Astrocyte (in vitro differentiated cells and primary cell): Measurements from ENCODE around the gene ADGRD2. TPM values are rescaled to one million over a fixed set of nuclear protein-coding genes. Genes with fewer than 3 reads are reported as not detected.

Experiments
- DNase-seq: peaks from one replicate; pipeline ENCODE4 v3.0.0-alpha.2; 2010; ENCODE audit warnings: low read depth
- FAIRE-seq: peaks from 2 replicates; lab custom pipeline; 2011; peaks lifted over from hg19 to GRCh38; lab: Jason Lieb, UNC
- H2AFZ ChIP-seq: 2 replicates; pipeline ENCODE4 v1.6.0; 2012; ENCODE audit warnings: low read depth, low read length, inconsistent platforms
- H3K27ac ChIP-seq: 2 replicates; pipeline ENCODE4 v1.5.1; 2011; ENCODE audit warnings: low read depth, low read length, inconsistent platforms
- H3K27me3 ChIP-seq: 2 replicates; pipeline ENCODE4 v1.6.0; 2011; ENCODE audit warnings: low read length, inconsistent platforms; ENCODE audit not compliant: insufficient read depth
- H3K36me3 ChIP-seq: 2 replicates; pipeline ENCODE4 v1.5.1; 2011; ENCODE audit warnings: low read length, inconsistent platforms; ENCODE audit not compliant: insufficient read depth
- H3K4me1 ChIP-seq: 2 replicates; pipeline ENCODE4 v1.5.1; 2011; ENCODE audit warnings: low read length, inconsistent platforms; ENCODE audit not compliant: insufficient read depth
- H3K4me2 ChIP-seq: 2 replicates; pipeline ENCODE4 v1.6.0; 2012; ENCODE audit warnings: low read length, inconsistent platforms
- H3K4me3 ChIP-seq: 2 replicates; pipeline ENCODE4 v1.5.1; 2011; ENCODE audit warnings: low read depth, mild to moderate bottlenecking, low read length, inconsistent platforms; ENCODE audit not compliant: insufficient read depth
- H3K79me2 ChIP-seq: 2 replicates; pipeline ENCODE4 v1.6.0; 2012; ENCODE audit warnings: mild to moderate bottlenecking, low read length, inconsistent platforms; ENCODE audit not compliant: insufficient read depth
- H3K9ac ChIP-seq: 2 replicates; pipeline ENCODE4 v1.6.0; 2012; ENCODE audit warnings: mild to moderate bottlenecking, low read length, inconsistent platforms
- H3K9me3 ChIP-seq: 2 replicates; pipeline ENCODE4 v1.5.1; 2012; ENCODE audit warnings: low read depth, mild to moderate bottlenecking, low read length, inconsistent platforms; ENCODE audit not compliant: insufficient read depth
- H4K20me1 ChIP-seq: 2 replicates; pipeline ENCODE4 v1.6.0; 2012; ENCODE audit warnings: low read length, inconsistent platforms; ENCODE audit not compliant: insufficient read depth
- H3K27ac Mint-ChIP-seq: one replicate; pipeline ENCODE4 v1.8.0; 2021; ENCODE audit warnings: mild to moderate bottlenecking, mixed read lengths; ENCODE audit not compliant: unreplicated experiment
- H3K27me3 Mint-ChIP-seq: one replicate; pipeline ENCODE4 v1.8.0; 2021; ENCODE audit warnings: low read depth, mixed read lengths; ENCODE audit not compliant: unreplicated experiment
- H3K36me3 Mint-ChIP-seq: one replicate; pipeline ENCODE4 v1.8.0; 2021; ENCODE audit warnings: low read depth, mixed read lengths; ENCODE audit not compliant: unreplicated experiment
- H3K4me1 Mint-ChIP-seq: one replicate; pipeline ENCODE4 v1.8.0; 2021; ENCODE audit warnings: low read depth, mixed read lengths; ENCODE audit not compliant: unreplicated experiment
- H3K4me3 Mint-ChIP-seq: one replicate; pipeline ENCODE4 v1.8.0; 2021; ENCODE audit warnings: mild to moderate bottlenecking, moderate library complexity, mixed read lengths; ENCODE audit not compliant: unreplicated experiment
- H3K9me3 Mint-ChIP-seq: one replicate; pipeline ENCODE4 v1.8.0; 2021; ENCODE audit warnings: mild to moderate bottlenecking, mixed read lengths; ENCODE audit not compliant: unreplicated experiment
- EZH2 ChIP-seq: IDR thresholded peaks from 2 replicates; pipeline ENCODE4 v1.6.1; 2012; ENCODE audit warnings: mild to moderate bottlenecking, low read length, inconsistent platforms; ENCODE audit not compliant: insufficient read depth
- total RNA-seq: library from RNA; stranded (reverse); gene quantifications from 2 replicates; pipeline ENCODE4 v1.2.1, GENCODE V29; 2021
- TF ChIP-seq, protein P1 (sequence below): IDR thresholded peaks from 2 replicates; pipeline ENCODE4 v1.5.1; 2011; ENCODE audit warnings: low read depth, mild to moderate bottlenecking, inconsistent platforms, low read length, moderate library complexity; ENCODE audit not compliant: insufficient read depth

ADGRD2 gene
- total RNA-seq, 1 donor from 2014 or later, result not detected

DNA sequence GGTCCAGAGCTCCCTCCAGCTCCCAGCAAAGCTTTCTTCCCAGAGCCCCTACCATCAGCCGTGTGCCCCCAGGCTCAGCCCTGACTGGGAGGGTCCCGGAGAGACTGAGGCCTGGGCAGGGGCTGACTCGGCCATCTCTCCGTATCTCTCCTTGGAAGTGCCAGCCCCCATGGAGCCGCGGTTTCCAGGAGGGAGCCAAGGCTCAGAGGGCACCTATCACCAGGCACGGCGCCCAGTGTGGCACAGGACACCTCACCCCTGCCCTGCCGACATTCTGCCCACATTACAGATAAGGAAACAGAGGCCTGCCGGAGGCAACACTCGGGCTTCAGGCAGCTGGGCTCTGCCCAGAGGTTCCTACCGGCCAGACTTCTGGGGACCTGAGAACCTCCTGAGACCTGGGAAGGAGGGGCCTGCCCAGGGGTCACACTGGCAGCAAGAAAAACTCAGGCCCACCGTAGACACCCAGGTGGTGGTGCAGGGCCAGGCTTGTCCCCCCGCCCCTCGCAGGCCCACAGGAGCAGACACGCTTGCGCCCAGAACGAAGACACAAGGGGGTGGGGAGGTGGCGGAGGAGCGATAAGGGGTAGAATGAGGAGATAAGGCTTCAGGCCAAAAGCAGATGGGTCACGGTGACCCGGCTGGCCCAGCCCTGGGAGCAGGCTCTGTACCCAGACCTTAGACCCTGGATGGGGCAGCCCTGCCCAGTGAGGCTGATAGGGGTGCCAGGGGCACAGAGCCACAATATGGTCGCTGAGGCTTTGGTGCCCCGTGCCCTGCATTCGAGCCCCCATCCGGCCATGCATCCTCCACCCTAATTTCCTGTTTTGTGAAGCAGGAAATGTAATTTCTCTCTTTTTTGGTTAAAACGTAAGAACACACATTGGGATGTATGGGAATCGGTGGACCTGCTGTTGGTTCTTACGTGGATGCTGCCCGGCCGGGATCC is 45.1 kb downstream of the ADGRD2 start:
- Histone ChIP-seq H3K9me3 (no peaks in the 10 kb centered on the region), H3K27me3 (peaks cover 9% of the 10 kb centered on the region), H3K36me3 (no peaks in the 10 kb centered on the region), H4K20me1 (no peaks in the 10 kb centered on the region), H3K27ac (no peak overlapping the region), H3K4me2 (no peak overlapping the region), H2AFZ (no peak overlapping the region), H3K79me2 (no peaks in the 10 kb centered on the region), H3K4me3 (no peak overlapping the region), H3K4me1 (no peaks in the 10 kb centered on the region), H3K9ac (no peak overlapping the region)
- H3K9me3 Mint-ChIP-seq, result no peaks in the 10 kb centered on the region
- H3K36me3 Mint-ChIP-seq, result no peaks in the 10 kb centered on the region
- peaks cover 61% of the 10 kb centered on the region for H3K27me3 Mint-ChIP-seq
- TF ChIP-seq, protein P1, sequence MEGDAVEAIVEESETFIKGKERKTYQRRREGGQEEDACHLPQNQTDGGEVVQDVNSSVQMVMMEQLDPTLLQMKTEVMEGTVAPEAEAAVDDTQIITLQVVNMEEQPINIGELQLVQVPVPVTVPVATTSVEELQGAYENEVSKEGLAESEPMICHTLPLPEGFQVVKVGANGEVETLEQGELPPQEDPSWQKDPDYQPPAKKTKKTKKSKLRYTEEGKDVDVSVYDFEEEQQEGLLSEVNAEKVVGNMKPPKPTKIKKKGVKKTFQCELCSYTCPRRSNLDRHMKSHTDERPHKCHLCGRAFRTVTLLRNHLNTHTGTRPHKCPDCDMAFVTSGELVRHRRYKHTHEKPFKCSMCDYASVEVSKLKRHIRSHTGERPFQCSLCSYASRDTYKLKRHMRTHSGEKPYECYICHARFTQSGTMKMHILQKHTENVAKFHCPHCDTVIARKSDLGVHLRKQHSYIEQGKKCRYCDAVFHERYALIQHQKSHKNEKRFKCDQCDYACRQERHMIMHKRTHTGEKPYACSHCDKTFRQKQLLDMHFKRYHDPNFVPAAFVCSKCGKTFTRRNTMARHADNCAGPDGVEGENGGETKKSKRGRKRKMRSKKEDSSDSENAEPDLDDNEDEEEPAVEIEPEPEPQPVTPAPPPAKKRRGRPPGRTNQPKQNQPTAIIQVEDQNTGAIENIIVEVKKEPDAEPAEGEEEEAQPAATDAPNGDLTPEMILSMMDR, result no peak
- no peak for TF ChIP-seq EZH2
- no peak overlapping the region for H3K4me3 Mint-ChIP-seq
- no peak for DNase-seq
- no peaks in the 10 kb centered on the region for H3K4me1 Mint-ChIP-seq
- no peak for FAIRE-seq
- H3K27ac Mint-ChIP-seq, result no peak overlapping the region

DNA sequence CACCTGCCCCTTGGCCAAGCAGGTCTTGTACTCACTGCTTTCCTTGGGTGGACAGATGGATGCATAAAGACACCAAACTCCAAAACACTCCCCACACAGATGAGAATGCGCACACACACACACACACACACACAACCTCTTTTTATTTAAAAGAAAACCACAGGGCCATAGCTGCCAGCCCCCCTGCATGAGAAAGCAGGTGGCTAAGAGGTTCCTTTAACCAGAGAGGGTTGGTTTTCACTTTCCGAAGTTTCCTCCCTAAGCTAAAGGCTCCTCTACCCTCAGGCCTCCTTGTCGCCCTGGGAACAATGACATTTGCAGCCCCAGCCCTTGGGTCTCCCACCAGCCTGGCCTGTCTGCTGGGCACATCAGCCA is 45.8 kb downstream of the ADGRD2 start:
- H3K9ac ChIP-seq, result no peak overlapping the region
- Mint-ChIP-seq H3K27ac (no peak overlapping the region), H3K36me3 (no peaks in the 10 kb centered on the region), H3K4me3 (no peak overlapping the region), H3K9me3 (no peaks in the 10 kb centered on the region), H3K4me1 (no peaks in the 10 kb centered on the region), H3K27me3 (peaks cover 64% of the 10 kb centered on the region)
- no peaks in the 10 kb centered on the region for H3K9me3 ChIP-seq
- FAIRE-seq (no peak), DNase-seq (no peak)
- no peak overlapping the region for H2AFZ ChIP-seq
- peaks cover 14% of the 10 kb centered on the region for H3K27me3 ChIP-seq
- no peaks in the 10 kb centered on the region for H3K36me3 ChIP-seq
- H3K4me1 ChIP-seq, result no peaks in the 10 kb centered on the region
- TF ChIP-seq EZH2, result no peak
- TF ChIP-seq, protein P1, result no peak
- no peak overlapping the region for H3K4me3 ChIP-seq
- H3K4me2 ChIP-seq, result no peak overlapping the region
- H4K20me1 ChIP-seq, result no peaks in the 10 kb centered on the region
- H3K27ac ChIP-seq, result no peak overlapping the region
- no peaks in the 10 kb centered on the region for H3K79me2 ChIP-seq

DNA sequence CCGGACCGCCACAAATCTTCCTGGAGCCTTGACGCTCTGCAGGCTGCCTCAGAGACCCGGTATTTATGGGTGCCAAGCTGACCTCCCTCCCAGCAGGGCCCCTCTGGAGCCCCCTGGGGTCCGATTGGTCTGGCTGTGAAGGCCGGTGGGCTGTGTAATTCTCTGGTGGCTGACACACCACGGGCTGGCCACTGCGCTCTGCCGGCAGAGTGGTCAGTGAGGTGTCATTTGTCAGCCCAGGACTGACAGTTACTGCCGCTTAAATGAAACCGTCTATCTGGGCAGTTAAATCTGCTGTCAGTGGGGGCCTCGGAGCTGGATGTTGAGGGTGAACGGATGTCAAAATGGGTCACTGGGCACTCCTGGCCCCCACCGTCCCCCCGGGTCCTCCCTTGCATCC is 46.2 kb downstream of the ADGRD2 start:
- peaks cover 18% of the 10 kb centered on the region for H3K27me3 ChIP-seq

More for the DNA sequence above, 46.2 kb downstream of the ADGRD2 start:
- no peak overlapping the region for H2AFZ ChIP-seq
- no peaks in the 10 kb centered on the region for H3K9me3 Mint-ChIP-seq
- peaks cover 67% of the 10 kb centered on the region for H3K27me3 Mint-ChIP-seq
- H3K4me1 Mint-ChIP-seq, result no peaks in the 10 kb centered on the region
- DNase-seq (no peak), FAIRE-seq (no peak)
- H4K20me1 ChIP-seq, result no peaks in the 10 kb centered on the region
- no peaks in the 10 kb centered on the region for H3K4me1 ChIP-seq
- H3K36me3 ChIP-seq, result no peaks in the 10 kb centered on the region
- no peaks in the 10 kb centered on the region for H3K9me3 ChIP-seq
- H3K27ac Mint-ChIP-seq, result no peak overlapping the region
- peaks cover 2% of the 10 kb centered on the region for H3K36me3 Mint-ChIP-seq
- no peaks in the 10 kb centered on the region for H3K79me2 ChIP-seq
- no peak overlapping the region for H3K4me3 Mint-ChIP-seq
- TF ChIP-seq EZH2, result no peak
- TF ChIP-seq, protein P1, result no peak
- no peak overlapping the region for H3K4me3 ChIP-seq
- no peak overlapping the region for H3K9ac ChIP-seq
- H3K27ac ChIP-seq, result no peak overlapping the region
- no peak overlapping the region for H3K4me2 ChIP-seq
